Measurements from ENCODE around the gene KLRD1. TPM values are rescaled to one million over a fixed set of nuclear protein-coding genes. Genes with fewer than 3 reads are reported as not detected.
"Not testable (repeated sequence)": the region's sequence is repeated elsewhere in the genome, so short reads cannot be mapped to it uniquely, and the experiment has no call there.

The KLRD1 gene
- total and polyA plus RNA-seq, 7 donors = 0.03 to 1.1 (median 0.30) TPM

DNA sequence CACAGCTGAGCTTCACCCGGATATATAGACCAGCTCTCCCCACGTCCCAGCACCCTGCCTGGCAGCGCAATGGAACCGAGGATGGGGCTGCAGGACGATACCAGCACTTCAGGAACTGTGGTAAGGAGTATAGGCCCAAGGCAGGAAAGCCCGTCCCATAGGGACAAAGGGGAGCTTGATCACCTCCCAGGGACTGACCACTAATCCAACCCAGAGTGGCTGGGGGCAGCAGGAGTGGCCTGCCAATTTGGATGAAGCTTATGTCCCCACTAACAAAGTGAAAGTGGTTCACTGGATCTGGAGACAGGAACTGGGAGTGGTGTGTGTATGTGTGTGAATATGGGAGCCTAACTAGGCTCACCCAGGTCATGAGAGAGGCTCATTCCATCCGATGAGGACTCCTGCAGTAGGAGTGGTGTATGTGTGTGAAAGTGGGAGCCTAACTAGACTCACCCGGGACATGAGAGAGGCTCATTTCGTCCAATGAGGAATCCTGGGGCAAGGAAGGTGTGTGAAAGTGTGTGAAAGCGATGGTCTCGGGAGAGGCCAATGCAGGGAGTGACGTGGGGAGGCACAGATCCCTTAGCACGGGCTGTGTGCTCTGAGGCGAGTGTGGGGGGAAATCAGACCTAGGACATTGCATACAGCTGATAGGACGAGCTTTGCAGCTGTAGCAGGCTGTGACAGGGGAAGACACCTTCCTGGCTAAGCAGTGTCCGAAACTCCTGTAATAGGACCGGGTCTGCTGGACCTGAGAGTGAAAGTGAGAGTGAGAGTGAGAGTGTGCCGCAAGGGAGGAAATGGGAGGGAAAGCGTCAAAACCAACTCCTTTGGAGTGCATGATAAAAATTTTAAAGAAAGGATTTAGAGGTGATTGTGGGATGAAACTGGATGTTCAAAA lies 56.5 kb downstream of the KLRD1 start:
- H3K27me3 ChIP-seq (ENCODE audit: insufficient read depth in 3 of 3, low read length in 2 of 3) = no peaks in the 10 kb centered on the region
- intact Hi-C loops (cut with DNase I) = loop anchor here in 1 of 2 donors (10.0 kb wide), 2 partner anchors 139 to 1669 kb away; partner anchors contain the start of gene RIMKLB
- peak overlapping the region; percentile 78 for H3K4me3 ChIP-seq
- H3K36me3 ChIP-seq (ENCODE audit: insufficient read depth in 1 of 2, low read depth in 1 of 2) = no peaks in the 10 kb centered on the region
- TF ChIP-seq, protein P1, sequence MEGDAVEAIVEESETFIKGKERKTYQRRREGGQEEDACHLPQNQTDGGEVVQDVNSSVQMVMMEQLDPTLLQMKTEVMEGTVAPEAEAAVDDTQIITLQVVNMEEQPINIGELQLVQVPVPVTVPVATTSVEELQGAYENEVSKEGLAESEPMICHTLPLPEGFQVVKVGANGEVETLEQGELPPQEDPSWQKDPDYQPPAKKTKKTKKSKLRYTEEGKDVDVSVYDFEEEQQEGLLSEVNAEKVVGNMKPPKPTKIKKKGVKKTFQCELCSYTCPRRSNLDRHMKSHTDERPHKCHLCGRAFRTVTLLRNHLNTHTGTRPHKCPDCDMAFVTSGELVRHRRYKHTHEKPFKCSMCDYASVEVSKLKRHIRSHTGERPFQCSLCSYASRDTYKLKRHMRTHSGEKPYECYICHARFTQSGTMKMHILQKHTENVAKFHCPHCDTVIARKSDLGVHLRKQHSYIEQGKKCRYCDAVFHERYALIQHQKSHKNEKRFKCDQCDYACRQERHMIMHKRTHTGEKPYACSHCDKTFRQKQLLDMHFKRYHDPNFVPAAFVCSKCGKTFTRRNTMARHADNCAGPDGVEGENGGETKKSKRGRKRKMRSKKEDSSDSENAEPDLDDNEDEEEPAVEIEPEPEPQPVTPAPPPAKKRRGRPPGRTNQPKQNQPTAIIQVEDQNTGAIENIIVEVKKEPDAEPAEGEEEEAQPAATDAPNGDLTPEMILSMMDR (IDR thresholded peaks at IDR 0.05) = no peak
- DNase-seq (peak; percentile 40 to 60), ATAC-seq (peak; percentile 75 to 79 (median 76))
- peak overlapping the region; percentile 87 for H3K27ac ChIP-seq
- WGBS, 3 donors = 6 to 12% (median 7%) methylated on average over 19 of the region's 19 CpGs
- no peaks in the 10 kb centered on the region for H3K9me3 ChIP-seq
- H3K4me1 ChIP-seq = peaks cover 23% of the 10 kb centered on the region

DNA sequence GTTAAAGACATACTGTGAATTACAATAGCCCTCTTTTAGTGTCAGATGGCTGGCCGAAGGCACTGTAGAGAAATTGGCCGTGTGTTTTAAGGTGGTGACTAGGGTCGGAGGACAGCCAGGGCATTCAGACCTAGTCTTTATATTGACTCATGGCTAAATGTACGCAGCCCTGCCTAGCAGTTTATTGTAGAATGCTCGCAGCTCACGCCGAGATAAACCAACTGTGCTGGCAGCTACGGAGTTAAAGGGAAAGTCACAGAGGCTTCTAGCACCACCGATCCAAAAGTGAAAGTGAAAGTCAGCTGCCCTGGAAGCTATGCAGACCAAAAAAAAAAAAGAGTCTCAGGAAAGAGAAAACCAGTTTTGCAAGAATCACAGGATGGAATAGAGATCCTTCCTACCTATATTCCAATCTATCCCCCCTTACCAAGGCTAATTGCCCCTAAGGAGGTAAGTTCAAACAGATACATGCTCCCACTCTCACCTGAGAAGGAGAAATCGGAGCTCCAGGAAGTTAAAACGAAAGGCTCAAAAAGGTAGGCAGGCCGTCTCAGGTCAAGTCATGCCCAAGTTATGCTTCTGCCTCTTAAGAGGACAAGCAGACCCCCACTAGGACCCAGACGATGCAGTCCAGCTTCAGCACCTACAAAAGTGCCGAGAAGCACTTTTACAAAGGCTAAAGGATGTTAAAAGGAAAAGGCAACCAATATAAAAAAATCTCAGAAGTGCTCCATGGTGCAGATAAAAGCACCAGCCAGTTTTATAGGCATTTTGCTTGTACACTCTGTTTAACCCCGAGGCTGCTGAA lies 57.3 kb downstream of the KLRD1 start:
- Histone ChIP-seq H3K9me3 (no peaks in the 10 kb centered on the region), H3K36me3 (ENCODE audit: insufficient read depth in 1 of 2, low read depth in 1 of 2) (no peaks in the 10 kb centered on the region), H3K4me3 (peak overlapping the region; percentile 78), H3K27ac (peak overlapping the region; percentile 87), H3K27me3 (ENCODE audit: insufficient read depth in 3 of 3, low read length in 2 of 3) (no peaks in the 10 kb centered on the region), H3K4me1 (peaks cover 23% of the 10 kb centered on the region)
- WGBS, 3 donors = 1% methylated on average over 15 of the region's 15 CpGs
- TF ChIP-seq, protein P1 (IDR thresholded peaks at IDR 0.05) = no peak
- intact Hi-C loops (cut with DNase I) = loop anchor here in 1 of 2 donors (10.0 kb wide), 2 partner anchors 140 to 1670 kb away; partner anchors contain the start of gene RIMKLB
- ATAC-seq = peak; percentile 79 to 84 (median 82)
- peak; percentile 35 to 57 for DNase-seq

DNA sequence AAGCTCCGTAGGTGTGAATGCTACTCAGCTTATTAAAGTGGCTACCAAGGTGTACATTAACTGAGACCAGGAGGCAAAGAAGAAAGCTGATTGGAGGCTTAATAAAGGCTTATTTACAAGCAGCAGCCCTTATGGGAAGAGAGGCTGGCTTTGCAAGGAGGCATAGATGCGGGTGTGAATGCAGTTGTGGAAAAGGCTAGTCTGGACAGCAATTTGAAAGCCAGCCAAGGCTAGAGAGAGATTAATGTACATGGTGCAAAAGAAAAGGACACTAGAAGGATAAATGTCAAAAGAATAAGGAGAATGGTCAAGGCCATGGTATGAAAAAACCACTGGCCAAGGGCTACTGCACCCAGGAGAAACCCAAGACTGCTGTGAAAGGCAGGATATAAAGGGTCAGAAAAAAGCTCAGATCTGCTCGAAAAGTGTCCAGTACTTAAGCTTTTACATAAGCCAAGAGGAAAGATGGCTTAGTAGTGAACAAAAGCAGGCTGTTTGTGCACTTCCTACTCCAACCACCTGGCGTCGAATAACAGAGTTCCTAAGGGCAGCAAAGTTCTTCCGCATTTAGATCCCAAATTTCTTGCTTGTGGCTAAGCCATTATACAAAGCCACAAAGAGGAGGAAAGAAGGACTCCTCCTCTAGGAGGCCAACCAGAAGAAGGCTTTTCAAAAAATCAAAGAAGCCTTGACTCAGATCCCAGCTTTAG lies 58.2 kb downstream of the KLRD1 start:
- peak in 1 of 4 donors; percentile 28 for ATAC-seq

DNA sequence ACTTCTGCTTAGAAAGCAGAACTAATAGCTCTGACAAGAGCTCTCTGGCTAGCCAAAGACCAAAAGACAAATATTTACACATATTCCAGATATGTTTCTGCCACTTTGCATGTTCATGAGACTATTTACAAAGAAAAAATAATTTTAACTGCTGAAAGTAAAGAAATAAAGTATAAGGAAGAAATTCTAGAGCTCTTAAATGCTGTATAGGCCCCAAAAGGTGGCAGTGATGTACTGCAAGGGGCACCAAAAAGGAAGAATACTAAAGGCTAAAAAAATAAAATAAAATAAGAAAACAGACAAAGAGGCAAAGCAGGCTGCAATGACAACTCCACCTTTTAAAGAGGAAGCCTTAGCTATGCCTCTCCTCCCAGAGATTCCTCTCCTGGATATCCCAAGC lies 59.2 kb downstream of the KLRD1 start:
- H3K27me3 ChIP-seq (ENCODE audit: insufficient read depth in 3 of 3, low read length in 2 of 3) = no peaks in the 10 kb centered on the region
- no peaks in the 10 kb centered on the region for H3K36me3 ChIP-seq (ENCODE audit: insufficient read depth in 1 of 2, low read depth in 1 of 2)
- peaks cover 18% of the 10 kb centered on the region for H3K4me1 ChIP-seq
- H3K4me3 ChIP-seq = no peak overlapping the region
- no peak for ATAC-seq
- no peak for DNase-seq
- H3K9me3 ChIP-seq = no peaks in the 10 kb centered on the region
- intact Hi-C loops (cut with DNase I) = loop anchor here in 1 of 2 donors (10.0 kb wide), 2 partner anchors 142 to 1672 kb away; partner anchors contain the start of gene RIMKLB
- TF ChIP-seq, protein P1 (IDR thresholded peaks at IDR 0.05) = no peak
- peak overlapping the region; percentile 87 for H3K27ac ChIP-seq

More for the DNA sequence above, 58.2 kb downstream of the KLRD1 start:
- Histone ChIP-seq H3K36me3 (ENCODE audit: insufficient read depth in 1 of 2, low read depth in 1 of 2) (no peaks in the 10 kb centered on the region), H3K27ac (peak overlapping the region; percentile 87), H3K27me3 (ENCODE audit: insufficient read depth in 3 of 3, low read length in 2 of 3) (no peaks in the 10 kb centered on the region), H3K9me3 (no peaks in the 10 kb centered on the region), H3K4me3 (peak overlapping the region; percentile 78), H3K4me1 (peaks cover 23% of the 10 kb centered on the region)
- 21 to 31% (median 24%) methylated on average over 6 of the region's 6 CpGs for WGBS, 3 donors
- intact Hi-C loops (cut with DNase I) = loop anchor here in 1 of 2 donors (10.0 kb wide), 2 partner anchors 141 to 1671 kb away; partner anchors contain the start of gene RIMKLB
- no peak for DNase-seq
- TF ChIP-seq, protein P1 (IDR thresholded peaks at IDR 0.05) = peak; percentile 13

DNA sequence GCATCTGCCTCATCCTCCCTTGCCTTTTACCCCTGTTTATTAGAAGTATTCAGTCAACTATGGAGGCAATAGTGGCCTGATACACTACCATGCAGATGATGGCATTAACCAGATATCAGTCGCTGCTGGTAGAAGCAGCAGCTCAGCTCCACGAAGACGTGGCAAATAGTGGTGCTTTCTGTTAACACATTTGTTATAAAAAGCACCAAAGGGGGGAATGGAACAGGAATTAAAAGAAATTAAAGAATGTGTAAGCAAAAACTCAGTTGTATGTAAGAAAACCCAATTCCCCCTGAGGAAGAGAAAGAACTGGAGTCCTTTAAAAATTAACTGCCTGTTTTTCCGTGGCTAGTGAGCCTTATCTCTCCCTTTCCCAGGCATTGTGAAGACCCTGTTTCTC lies 60.0 kb downstream of the KLRD1 start:
- intact Hi-C loops (cut with DNase I) = loop anchor here in 1 of 2 donors (10.0 kb wide), 2 partner anchors 143 to 1673 kb away; partner anchors contain the start of gene RIMKLB
- ATAC-seq; H3K36me3 ChIP-seq (ENCODE audit: insufficient read depth in 1 of 2, low read depth in 1 of 2); DNase-seq; H3K27me3 ChIP-seq (ENCODE audit: insufficient read depth in 3 of 3, low read length in 2 of 3); H3K9me3 ChIP-seq; H3K4me3 ChIP-seq: not testable (repeated sequence)
- WGBS, 3 donors = 69 to 91% (median 73%) methylated on average over 4 of the region's 4 CpGs
- peak overlapping the region; percentile 54 for H3K27ac ChIP-seq
- peaks cover 17% of the 10 kb centered on the region for H3K4me1 ChIP-seq

All from psoas muscle (tissue), 8 donors.